ENCODE measurements around the gene CCDC183. TPM values are rescaled to one million over a fixed set of nuclear protein-coding genes. Genes with fewer than 3 reads are reported as not detected.

The CCDC183 gene
- total RNA-seq, 1 donor from 2014 or later, result 9.0 TPM

DNA sequence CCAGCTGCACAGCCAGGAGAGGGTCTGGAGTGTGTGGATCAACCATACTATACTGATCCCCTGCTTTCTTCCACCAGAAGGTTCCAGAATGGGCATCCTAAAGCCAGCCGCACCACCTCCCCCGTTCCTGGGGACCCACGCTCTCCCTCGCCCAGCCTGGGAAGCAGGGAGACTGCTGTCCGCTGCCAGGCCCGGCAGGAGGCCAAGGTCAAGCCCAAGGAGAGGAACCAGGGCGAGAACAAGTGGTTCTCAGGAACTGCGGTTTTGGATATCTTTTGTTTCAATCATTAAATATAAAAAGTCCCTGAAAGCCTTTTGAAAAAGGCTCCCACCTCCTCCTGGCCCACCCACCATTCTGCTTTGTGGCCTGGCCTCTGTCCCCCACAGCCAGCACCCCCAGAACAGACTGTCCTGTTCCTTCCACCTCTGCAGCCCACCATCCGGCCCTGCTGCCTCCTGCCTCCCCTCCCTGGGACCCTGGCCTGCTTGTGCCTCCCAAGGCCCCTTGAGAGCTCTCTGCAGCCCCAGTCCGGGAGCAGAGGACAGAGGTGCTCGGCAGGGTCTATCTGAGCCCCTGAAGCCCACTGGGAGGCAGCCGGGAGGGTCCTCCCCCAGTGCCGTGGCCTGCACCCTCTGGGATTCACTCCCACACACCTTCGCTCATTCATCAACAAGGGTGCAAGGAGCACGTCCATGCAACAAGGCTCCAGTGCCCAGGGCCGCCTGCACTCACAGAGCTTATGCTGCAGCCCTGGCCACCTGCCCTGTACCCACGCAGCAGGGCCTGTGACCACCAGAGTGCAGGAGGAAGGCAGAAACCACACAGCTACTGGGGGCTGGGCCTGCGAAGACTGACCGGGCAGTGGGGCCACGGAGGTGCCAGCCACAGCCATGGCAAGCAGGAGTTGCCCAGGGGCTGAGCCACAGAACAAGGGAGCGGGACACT, 47.2 kb upstream of the CCDC183 start:
- TF ChIP-seq CTCF (IDR thresholded peaks at IDR 0.05; ENCODE audit: unreplicated experiment), result no peak
- H3K9me3 Mint-ChIP-seq (ENCODE audit: low read depth), result peaks cover 11% of the 10 kb centered on the region
- H3K27me3 Mint-ChIP-seq, result peaks cover 7% of the 10 kb centered on the region
- H3K27ac Mint-ChIP-seq, result no peak overlapping the region
- no peaks in the 10 kb centered on the region for H3K36me3 Mint-ChIP-seq (ENCODE audit: insufficient read depth)
- no peak overlapping the region for H3K4me3 Mint-ChIP-seq (ENCODE audit: low read depth)
- H3K4me1 Mint-ChIP-seq (ENCODE audit: low read depth), result no peaks in the 10 kb centered on the region
- no peak for DNase-seq (ENCODE audit: low spot score, unreplicated experiment)

DNA sequence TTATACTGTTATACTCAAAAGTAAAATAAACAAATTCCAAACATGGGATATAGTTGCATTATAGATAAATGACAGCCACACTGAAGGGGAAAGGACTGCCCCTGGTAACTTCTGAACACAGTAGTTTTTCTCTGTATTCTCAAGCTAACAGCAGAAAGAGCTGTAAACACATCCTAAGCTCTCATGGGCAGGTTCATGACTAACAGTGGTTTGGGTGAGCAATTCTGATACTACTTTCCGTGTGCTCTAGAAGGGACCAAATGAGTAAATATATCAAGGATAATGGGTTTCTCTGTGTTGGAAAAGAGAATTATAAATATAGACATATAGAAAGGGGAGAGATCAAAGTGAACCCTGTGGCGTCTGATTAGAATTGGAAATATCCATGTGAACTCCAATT, 45.6 kb upstream of the CCDC183 start:
- no peak for DNase-seq (ENCODE audit: low spot score, unreplicated experiment)
- no peak overlapping the region for H3K27ac Mint-ChIP-seq
- H3K36me3 Mint-ChIP-seq (ENCODE audit: insufficient read depth), result no peaks in the 10 kb centered on the region
- peaks cover 7% of the 10 kb centered on the region for H3K27me3 Mint-ChIP-seq
- no peak for TF ChIP-seq CTCF (IDR thresholded peaks at IDR 0.05; ENCODE audit: unreplicated experiment)
- H3K9me3 Mint-ChIP-seq (ENCODE audit: low read depth), result peaks cover 11% of the 10 kb centered on the region
- H3K4me3 Mint-ChIP-seq (ENCODE audit: low read depth), result no peak overlapping the region
- H3K4me1 Mint-ChIP-seq (ENCODE audit: low read depth), result no peaks in the 10 kb centered on the region

DNA sequence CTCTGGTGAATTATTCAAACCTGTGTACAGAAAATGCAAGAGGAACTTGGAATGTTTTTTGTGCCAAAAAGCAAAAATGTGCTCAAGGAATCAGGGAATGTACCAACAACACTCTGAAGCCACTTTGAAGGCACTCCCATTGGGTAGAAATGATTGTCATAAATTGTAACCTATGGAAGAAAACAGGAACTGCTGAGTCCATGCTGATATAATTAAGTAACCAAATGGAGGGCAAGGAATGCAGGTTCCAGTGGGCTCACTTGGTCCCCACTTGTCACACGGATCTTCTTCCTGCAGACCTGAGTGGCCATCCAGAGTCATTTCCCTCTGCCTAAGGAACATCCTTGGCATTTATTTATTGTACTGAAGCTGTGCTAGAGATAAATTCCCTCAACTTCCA, 44.9 kb upstream of the CCDC183 start:
- Mint-ChIP-seq H3K27me3 (peaks cover 7% of the 10 kb centered on the region), H3K9me3 (ENCODE audit: low read depth) (peaks cover 11% of the 10 kb centered on the region), H3K36me3 (ENCODE audit: insufficient read depth) (no peaks in the 10 kb centered on the region), H3K4me3 (ENCODE audit: low read depth) (no peak overlapping the region), H3K27ac (no peak overlapping the region), H3K4me1 (ENCODE audit: low read depth) (no peaks in the 10 kb centered on the region)
- no peak for TF ChIP-seq CTCF (IDR thresholded peaks at IDR 0.05; ENCODE audit: unreplicated experiment)
- DNase-seq (ENCODE audit: low spot score, unreplicated experiment), result no peak

- peaks cover 11% of the 10 kb centered on the region for H3K9me3 Mint-ChIP-seq (ENCODE audit: low read depth)
- no peak overlapping the region for H3K4me3 Mint-ChIP-seq (ENCODE audit: low read depth)
- no peak overlapping the region for H3K27ac Mint-ChIP-seq
- DNase-seq (ENCODE audit: low spot score, unreplicated experiment), result no peak
- no peaks in the 10 kb centered on the region for H3K4me1 Mint-ChIP-seq (ENCODE audit: low read depth)
- peaks cover 7% of the 10 kb centered on the region for H3K27me3 Mint-ChIP-seq
- no peak for TF ChIP-seq CTCF (IDR thresholded peaks at IDR 0.05; ENCODE audit: unreplicated experiment)
- no peaks in the 10 kb centered on the region for H3K36me3 Mint-ChIP-seq (ENCODE audit: insufficient read depth)
Measured at GRCh38 chr9:136751814-136752213, 44.3 kb upstream of the CCDC183 start.

DNA sequence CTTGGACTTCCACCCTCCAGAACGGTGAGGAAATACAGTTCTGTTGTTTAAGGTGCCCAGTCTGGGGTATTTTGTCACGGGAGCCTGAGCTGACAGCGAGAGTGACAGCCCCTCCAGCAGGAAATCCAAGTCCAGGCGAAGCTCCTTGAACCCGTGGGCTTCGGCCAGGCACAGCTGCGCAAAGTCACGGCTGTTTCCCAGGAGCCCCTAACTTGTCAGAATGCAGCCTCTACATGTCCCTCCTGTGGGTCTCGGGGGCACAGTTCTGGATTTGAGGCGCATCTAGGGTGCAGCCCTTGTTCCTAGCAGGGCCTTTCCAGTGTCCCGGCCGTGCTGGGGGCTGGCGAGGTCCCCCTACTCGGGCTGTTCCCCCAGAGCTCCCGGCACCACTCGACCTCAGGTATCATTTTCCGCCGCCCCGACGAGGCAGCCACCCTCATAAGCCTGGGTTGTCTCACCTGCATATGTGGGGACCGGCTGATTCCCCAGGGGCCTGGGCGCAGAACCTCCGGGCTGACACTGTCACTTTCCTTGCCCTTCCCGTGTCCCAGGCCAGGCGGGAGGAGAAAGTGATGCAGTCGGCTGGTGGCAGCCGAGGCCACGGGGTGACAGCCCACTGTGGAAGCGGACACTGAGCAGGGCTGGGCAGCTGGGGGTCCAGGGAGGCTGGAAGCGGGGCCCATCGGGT, 42.6 kb upstream of the CCDC183 start:
- DNase-seq (ENCODE audit: low spot score, unreplicated experiment), result no peak
- no peak overlapping the region for H3K4me3 Mint-ChIP-seq (ENCODE audit: low read depth)
- peaks cover 11% of the 10 kb centered on the region for H3K9me3 Mint-ChIP-seq (ENCODE audit: low read depth)
- H3K27me3 Mint-ChIP-seq, result peaks cover 7% of the 10 kb centered on the region
- no peak overlapping the region for H3K27ac Mint-ChIP-seq
- H3K4me1 Mint-ChIP-seq (ENCODE audit: low read depth), result no peaks in the 10 kb centered on the region
- no peaks in the 10 kb centered on the region for H3K36me3 Mint-ChIP-seq (ENCODE audit: insufficient read depth)
- TF ChIP-seq CTCF (IDR thresholded peaks at IDR 0.05; ENCODE audit: unreplicated experiment), result no peak

Measured in progenitor cell of endocrine pancreas (in vitro differentiated cells).